GM10248 (cell line): Measurements from ENCODE around the gene KCNMA1.

Experiments
- CTCF ChIA-PET: fragments of 300-600 bp; sonication (Branson Sonifier 250); formaldehyde crosslinking; extraction: SDS; loops from one replicate; lab custom pipeline; 2021; ENCODE audit warnings: antibody characterized with exemption; lab: Yijun Ruan, JAX
- POLR2A ChIA-PET: fragments of 350-650 bp; sonication (Branson Sonifier 250); formaldehyde crosslinking; extraction: SDS; loops from one replicate; lab custom pipeline; 2020; ENCODE audit warnings: antibody characterized with exemption; lab: Yijun Ruan, JAX
- DNase-seq: peaks from one replicate; pipeline ENCODE4 v3.0.0; 2012; ENCODE audit errors: extremely low spot score
- TF ChIP-seq, protein P1 (sequence below): IDR thresholded peaks from 2 replicates; pipeline ENCODE4 v1.5.1; 2012; ENCODE audit warnings: mild to moderate bottlenecking, low read depth; ENCODE audit errors: extremely low read depth, missing control alignments, control extremely low read depth

Gene KCNMA1

DNA sequence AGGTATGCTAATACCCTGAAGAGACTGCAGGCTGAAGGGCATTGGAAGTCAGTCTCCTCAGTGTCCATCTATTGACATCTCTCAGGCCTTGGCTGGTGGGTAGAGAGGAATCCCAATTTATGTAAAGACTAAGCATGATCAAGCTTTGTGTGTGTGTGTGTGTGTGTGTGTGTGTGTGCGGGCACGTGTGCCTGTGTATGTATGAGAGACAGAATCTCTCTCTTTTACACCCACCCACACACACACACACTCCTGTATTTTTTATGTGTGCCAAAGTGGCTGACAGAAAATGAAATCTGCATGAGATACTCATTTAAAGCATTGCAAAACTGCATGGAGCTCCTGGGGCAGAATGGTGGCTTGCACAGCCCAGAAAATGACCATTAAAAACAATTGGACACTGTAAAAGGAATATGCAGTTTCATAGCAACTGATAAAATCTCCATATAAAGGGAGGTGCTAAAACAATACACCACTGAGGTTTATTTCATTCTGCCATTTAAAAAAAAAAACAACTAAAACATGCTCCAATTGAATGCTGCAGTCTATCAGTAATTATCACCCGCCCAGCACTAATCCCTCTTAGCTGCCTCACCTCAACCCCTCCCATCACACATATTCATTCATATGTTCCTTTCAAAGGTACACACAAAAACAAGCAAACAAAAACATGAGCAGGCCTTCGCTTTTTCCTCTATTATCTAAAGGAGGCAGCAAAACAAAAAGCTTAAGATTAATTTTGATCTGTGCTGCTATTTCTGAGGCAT is 385.0 kb downstream of the KCNMA1 start:
- DNase-seq: no peak
- POLR2A ChIA-PET: no interaction called here
- CTCF ChIA-PET: interaction anchor here (1.1 to 4.9 kb wide), 4 partner anchors 10 to 459 kb away, joined by 3 to 27 read pairs (median 4); no protein-coding TSS in a partner anchor
- TF ChIP-seq, protein P1, sequence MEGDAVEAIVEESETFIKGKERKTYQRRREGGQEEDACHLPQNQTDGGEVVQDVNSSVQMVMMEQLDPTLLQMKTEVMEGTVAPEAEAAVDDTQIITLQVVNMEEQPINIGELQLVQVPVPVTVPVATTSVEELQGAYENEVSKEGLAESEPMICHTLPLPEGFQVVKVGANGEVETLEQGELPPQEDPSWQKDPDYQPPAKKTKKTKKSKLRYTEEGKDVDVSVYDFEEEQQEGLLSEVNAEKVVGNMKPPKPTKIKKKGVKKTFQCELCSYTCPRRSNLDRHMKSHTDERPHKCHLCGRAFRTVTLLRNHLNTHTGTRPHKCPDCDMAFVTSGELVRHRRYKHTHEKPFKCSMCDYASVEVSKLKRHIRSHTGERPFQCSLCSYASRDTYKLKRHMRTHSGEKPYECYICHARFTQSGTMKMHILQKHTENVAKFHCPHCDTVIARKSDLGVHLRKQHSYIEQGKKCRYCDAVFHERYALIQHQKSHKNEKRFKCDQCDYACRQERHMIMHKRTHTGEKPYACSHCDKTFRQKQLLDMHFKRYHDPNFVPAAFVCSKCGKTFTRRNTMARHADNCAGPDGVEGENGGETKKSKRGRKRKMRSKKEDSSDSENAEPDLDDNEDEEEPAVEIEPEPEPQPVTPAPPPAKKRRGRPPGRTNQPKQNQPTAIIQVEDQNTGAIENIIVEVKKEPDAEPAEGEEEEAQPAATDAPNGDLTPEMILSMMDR: no peak

DNA sequence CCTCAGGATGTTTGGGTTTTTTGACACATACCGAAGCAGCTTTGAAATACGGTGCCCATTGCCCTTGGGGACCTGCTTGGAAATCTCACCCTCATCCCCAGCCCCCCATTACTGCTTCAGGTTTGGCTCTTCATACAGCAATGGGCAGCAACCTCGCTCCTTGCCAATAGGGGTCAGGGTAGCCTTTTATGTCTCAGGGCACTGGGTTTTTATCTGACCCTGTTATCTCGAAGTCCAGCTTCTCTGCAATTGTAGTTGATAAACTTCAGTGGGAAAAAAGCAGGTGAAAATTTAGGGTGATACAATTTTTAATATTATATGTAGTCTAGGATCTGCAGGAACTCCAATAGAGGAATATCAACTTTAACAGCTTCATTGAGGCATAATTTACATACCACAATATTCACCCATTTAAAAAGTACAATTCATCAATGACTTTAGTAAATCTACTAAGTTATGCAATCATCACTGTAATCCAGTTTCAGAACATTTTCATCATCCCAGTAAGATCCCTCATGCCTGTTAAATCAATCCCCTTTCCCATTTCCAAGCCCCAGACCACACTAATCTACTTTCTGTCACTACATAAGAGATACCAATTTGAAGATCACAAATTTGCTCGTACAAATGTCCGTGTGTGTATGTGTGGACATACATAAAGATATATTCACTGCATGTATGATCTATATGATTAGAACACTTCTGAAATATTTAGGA is 386.2 kb downstream of the KCNMA1 start:
- POLR2A ChIA-PET: no interaction called here

DNA sequence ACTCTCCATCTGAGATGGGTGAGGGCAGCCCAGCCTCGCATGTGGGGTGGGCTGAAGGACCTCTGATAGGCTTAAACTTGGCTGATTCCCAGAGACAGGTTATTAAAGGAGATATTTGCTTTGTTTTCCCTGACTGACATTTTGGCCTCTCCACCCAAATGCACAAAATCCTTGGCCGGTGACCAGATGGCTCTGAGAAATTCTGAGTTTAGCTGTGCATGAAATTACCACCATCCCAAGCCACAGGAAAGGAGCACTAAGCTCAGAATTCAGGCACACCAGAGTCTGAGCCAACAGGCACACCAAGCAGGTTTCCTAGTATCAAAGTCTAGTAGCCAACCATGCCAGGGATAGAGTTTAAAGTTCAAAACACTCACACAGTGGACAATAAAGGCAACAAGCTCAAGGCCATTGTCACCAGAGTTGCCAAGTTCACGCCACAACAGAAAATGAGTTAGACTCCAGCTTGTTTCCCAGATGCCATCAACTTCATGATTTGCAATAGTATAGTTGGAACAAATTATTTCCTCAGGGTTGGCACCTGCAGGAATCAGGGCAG is 387.6 kb downstream of the KCNMA1 start:
- DNase-seq: no peak
- CTCF ChIA-PET: interaction anchor here (1.1 to 4.9 kb wide), 5 partner anchors 10 to 461 kb away, joined by 3 to 27 read pairs (median 5); no protein-coding TSS in a partner anchor
- TF ChIP-seq, protein P1: no peak
- POLR2A ChIA-PET: no interaction called here

More for the DNA sequence above, 386.2 kb downstream of the KCNMA1 start:
- CTCF ChIA-PET: interaction anchor here (1.1 to 4.9 kb wide), 7 partner anchors 9 to 460 kb away, joined by 3 to 27 read pairs (median 6); no protein-coding TSS in a partner anchor
- no peak for DNase-seq
- TF ChIP-seq, protein P1: peak; percentile 25

DNA sequence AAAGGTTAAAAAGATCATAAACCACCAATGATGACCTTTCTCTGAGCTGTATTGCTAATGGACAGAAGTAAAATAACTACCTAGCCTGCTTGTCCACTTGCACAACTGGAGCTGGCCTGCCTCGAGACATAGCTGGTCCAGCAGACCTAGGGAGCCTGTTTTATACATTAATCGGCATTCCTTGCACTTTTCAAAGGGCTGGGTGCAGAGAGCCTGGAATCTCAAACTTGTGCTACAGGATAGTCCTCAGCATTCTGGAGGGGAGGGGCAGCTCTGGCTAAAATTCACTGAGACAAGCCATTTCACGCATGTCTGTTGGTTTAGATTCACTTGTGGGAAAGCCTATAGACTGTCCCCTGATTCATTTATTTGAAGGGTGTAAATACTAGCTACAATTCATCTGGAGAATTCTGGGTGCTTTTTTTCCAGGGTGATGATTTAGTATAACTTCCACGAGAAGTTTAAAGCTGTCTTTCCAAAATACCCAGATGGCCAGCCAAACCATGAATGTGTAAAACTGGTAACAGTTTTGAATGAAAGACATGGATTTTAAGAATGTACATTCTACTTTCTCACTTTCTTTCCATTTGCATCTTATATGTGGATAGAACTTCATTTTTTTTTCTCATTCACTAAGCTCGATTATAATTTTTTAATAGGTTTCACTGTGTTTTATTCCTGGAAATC is 389.4 kb downstream of the KCNMA1 start:
- TF ChIP-seq, protein P1: no peak
- ChIA-PET POLR2A (no interaction called here), CTCF (interaction anchor here (1.0 to 2.0 kb wide), 5 partner anchors 8 to 396 kb away, joined by 3 to 5 read pairs (median 4); no protein-coding TSS in a partner anchor)
- no peak for DNase-seq

DNA sequence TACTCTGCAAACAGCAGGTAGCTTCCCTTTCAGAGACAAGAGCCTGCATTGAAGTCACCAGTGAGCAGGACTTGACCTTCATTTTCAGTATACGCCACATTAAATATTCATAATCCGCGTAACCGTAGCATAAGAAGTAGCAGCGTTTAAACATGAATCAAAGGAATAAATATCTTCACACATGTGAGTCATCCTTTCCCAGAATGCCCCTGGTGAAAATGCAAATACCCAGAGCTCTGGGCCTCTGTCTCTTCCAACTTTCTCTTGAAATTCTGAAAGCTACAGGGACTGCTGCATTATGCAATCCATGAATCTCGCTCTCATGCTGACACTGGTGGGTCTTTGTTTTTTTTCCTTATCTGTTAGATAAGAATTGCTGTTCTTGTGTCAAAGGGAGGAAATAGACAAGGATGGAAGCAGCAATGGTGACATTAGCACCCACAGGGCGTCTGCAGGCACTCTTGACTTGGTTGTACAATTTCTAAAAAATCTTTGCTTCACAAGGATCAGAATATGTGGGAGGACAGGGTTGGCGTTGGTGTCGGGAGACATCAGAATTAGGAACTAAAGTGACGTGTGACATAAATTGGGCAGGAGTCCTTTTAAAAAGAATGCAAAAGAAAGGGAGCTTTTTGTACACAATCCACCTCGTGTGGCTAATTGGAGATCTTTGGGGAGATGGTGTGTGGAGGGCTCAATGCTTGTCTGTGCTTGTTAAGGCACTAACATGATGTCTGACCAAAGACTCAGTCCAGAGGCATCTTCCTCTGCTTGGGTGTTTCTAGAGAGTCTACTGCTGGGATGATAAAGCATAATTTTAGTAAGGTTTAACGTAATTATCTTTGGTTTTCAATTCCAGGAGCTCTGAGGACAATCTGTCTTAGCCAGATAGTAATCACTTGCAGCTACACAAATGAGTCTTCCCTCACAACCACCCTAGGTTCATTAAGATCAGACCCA is 390.3 kb downstream of the KCNMA1 start:
- POLR2A ChIA-PET: no interaction called here
- no peak for DNase-seq
- TF ChIP-seq, protein P1: no peak
- CTCF ChIA-PET: interaction anchor here (1.0 to 1.4 kb wide), 4 partner anchors 9 to 397 kb away, joined by 3 to 5 read pairs (median 4); no protein-coding TSS in a partner anchor
